ENCODE data around the gene RSBN1. TPM values are rescaled to one million over a fixed set of nuclear protein-coding genes. Genes with fewer than 3 reads are reported as not detected.

Gene RSBN1
- total RNA-seq, 2 donors from 2014 or later, result 16.1 to 23.5 TPM

DNA sequence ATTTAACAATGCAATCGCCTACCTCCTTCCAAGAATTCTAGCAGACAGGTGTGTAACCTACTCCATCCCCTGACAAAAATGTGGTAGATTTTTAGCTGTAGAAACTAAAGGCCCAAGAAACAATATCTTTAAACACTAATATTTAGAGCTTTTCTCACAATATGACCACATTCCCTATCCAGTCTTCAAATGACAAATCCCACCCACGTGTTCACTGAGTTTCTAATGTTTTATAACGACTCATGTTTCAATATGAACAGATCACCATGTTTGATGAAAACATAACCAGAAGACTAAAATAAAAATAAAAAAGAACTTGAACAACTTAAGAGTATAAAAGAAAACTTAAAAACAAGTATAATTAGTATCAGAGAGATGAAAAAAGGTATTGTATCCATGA, 24.6 kb downstream of the RSBN1 start:
- no peak for DNase-seq (ENCODE audit: low spot score)
- Histone ChIP-seq H3K27ac (no peak overlapping the region), H3K4me3 (no peak overlapping the region), H3K36me3 (no peaks in the 10 kb centered on the region), H3K4me1 (ENCODE audit: control insufficient read depth in 1 of 2, low read depth in 2 of 2) (peaks cover 30 to 38% of the 10 kb centered on the region in 2 donors), H3K9me3 (no peaks in the 10 kb centered on the region), H3K27me3 (replicated peaks; ENCODE audit: insufficient read depth) (no peaks in the 10 kb centered on the region)
- TF ChIP-seq, protein P1, sequence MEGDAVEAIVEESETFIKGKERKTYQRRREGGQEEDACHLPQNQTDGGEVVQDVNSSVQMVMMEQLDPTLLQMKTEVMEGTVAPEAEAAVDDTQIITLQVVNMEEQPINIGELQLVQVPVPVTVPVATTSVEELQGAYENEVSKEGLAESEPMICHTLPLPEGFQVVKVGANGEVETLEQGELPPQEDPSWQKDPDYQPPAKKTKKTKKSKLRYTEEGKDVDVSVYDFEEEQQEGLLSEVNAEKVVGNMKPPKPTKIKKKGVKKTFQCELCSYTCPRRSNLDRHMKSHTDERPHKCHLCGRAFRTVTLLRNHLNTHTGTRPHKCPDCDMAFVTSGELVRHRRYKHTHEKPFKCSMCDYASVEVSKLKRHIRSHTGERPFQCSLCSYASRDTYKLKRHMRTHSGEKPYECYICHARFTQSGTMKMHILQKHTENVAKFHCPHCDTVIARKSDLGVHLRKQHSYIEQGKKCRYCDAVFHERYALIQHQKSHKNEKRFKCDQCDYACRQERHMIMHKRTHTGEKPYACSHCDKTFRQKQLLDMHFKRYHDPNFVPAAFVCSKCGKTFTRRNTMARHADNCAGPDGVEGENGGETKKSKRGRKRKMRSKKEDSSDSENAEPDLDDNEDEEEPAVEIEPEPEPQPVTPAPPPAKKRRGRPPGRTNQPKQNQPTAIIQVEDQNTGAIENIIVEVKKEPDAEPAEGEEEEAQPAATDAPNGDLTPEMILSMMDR (IDR thresholded peaks at IDR 0.05), result no peak
- ATAC-seq (ENCODE audit: insufficient number of reproducible peaks, low FRiP score, low read depth), result no peak

DNA sequence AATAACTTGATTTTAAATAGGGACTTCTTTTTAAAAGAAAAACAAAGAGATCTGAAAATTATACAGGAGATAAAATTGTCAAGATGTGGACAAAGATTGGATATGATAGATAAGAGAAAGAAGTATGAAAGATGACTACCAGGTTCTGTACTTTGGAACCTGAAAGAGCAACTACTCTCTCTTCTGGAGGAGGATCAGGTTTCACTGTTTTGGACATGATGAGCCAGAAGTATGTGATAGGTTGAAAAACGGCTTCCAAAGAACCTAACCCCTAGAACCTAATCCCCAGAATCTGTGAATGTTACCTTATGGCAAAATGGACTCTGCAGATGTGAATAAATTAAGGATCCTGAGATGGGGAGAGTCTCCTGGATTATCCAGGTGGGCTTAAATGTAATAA, 26.2 kb downstream of the RSBN1 start:
- no peak overlapping the region for H3K4me3 ChIP-seq
- no peak for ATAC-seq (ENCODE audit: insufficient number of reproducible peaks, low FRiP score, low read depth)
- H3K27ac ChIP-seq, result no peak overlapping the region
- no peaks in the 10 kb centered on the region for H3K27me3 ChIP-seq (replicated peaks; ENCODE audit: insufficient read depth)
- H3K9me3 ChIP-seq, result no peaks in the 10 kb centered on the region
- no peaks in the 10 kb centered on the region for H3K36me3 ChIP-seq
- TF ChIP-seq, protein P1 (IDR thresholded peaks at IDR 0.05), result no peak
- peaks cover 30 to 46% of the 10 kb centered on the region in 2 donors for H3K4me1 ChIP-seq (ENCODE audit: control insufficient read depth in 1 of 2, low read depth in 2 of 2)
- DNase-seq (ENCODE audit: low spot score), result no peak

DNA sequence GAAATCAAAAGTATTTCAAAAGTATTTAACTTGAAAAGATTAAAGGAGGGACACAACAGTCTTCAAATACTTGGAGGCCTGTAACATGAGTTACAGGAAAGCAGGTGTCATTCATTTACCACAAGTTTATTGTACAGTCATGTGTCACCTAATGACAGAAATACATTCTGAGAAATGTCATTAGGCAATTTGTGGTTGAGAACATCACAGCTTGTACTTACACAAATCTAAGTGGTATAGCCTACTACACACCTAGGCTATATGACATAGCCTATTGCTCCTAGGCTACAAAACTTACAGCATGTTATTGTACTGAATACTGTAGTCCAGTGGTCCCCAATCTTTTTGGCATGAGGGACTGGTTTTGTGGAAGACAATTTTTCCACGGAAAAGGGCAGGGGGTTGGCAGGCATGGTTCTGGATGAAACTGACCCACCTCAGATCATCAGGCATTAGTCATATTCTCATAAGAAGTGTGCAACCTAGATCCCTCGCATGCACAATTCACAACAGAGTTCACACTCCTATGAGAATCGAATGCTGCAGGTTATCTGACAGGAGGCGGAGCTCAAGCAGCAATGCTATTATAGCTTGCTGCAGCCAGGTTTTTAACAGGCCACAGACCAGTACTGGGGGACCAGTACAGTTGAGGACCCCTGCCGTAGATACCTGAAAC, 28.0 kb downstream of the RSBN1 start:
- peak overlapping the region in 1 of 2 donors; percentile 31 for H3K27ac ChIP-seq

DNA sequence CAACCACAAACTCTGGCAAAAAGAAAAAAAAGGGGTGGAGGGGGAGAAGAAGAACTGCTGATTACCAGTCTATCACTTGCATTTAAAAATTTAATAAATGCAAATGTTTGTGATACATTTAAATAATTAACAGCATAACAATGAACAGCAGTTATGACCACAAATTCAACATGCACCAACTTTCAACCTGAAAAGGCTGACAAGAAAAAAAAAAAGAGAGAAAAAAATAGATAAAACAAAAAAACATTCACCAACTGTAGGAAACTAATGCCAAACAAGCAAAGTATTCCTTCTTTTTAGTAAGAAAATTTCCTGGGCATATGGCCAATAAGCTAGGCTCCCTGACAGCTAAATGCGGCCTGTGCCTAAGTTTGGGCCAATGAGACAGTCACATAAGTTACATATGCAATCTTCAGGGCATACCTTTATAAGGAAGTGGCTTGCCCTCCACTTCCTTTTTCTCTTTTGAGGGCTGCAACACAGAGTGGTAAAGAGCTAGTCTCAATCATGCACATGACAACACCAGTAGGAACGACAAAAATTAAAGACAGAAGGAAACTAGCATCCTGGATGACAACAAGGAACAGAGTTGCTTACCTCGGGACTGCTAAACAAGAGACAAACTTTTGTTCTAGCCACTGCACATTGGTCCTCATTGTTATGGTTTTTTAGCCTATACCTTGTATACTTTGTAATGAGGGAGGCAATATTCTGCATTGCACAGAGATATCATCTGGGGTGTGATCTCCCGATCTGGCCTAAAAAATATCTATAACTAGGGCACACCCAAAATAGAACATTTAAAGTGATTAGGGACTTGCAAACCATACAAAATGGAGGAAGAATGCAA, 28.8 kb downstream of the RSBN1 start:
- Histone ChIP-seq H3K4me3 (peak overlapping the region; percentile 19), H3K27ac (peak overlapping the region in 1 of 2 donors; percentile 31), H3K27me3 (replicated peaks; ENCODE audit: insufficient read depth) (no peaks in the 10 kb centered on the region), H3K4me1 (ENCODE audit: control insufficient read depth in 1 of 2, low read depth in 2 of 2) (peaks cover 30 to 46% of the 10 kb centered on the region in 2 donors), H3K36me3 (no peaks in the 10 kb centered on the region), H3K9me3 (no peaks in the 10 kb centered on the region)
- DNase-seq (ENCODE audit: low spot score), result no peak
- TF ChIP-seq, protein P1 (IDR thresholded peaks at IDR 0.05), result no peak
- ATAC-seq (ENCODE audit: insufficient number of reproducible peaks, low FRiP score, low read depth), result no peak

More for the DNA sequence above, 28.0 kb downstream of the RSBN1 start:
- ATAC-seq (ENCODE audit: insufficient number of reproducible peaks, low FRiP score, low read depth), result no peak
- H3K36me3 ChIP-seq, result no peaks in the 10 kb centered on the region
- no peak for DNase-seq (ENCODE audit: low spot score)
- H3K4me3 ChIP-seq, result no peak overlapping the region
- H3K9me3 ChIP-seq, result no peaks in the 10 kb centered on the region
- H3K27me3 ChIP-seq (replicated peaks; ENCODE audit: insufficient read depth), result no peaks in the 10 kb centered on the region
- H3K4me1 ChIP-seq (ENCODE audit: control insufficient read depth in 1 of 2, low read depth in 2 of 2), result peaks cover 30 to 46% of the 10 kb centered on the region in 2 donors
- TF ChIP-seq, protein P1 (IDR thresholded peaks at IDR 0.05), result no peak

DNA sequence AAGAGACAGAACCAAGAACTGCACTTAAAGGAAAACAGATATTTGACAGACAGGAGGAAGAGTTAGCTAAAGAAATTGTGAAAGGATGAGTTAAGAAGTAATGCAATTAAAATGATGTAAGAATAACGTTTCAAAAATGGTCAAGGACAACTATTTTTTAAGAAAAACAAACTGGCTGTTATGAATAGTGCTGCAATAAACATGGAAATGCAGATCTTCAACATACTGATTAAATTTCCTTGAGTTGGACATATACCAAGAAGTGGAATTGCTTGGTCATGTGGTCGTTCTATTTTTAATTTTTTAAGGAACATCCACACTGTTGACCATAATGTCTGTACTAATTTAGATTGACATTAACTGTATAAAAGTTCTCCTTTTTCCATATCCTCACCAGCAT, 29.9 kb downstream of the RSBN1 start:
- TF ChIP-seq, protein P1 (IDR thresholded peaks at IDR 0.05), result no peak
- H3K36me3 ChIP-seq, result no peaks in the 10 kb centered on the region
- DNase-seq (ENCODE audit: low spot score) (no peak), ATAC-seq (ENCODE audit: insufficient number of reproducible peaks, low FRiP score, low read depth) (no peak)
- H3K27ac ChIP-seq, result no peak overlapping the region
- H3K4me1 ChIP-seq (ENCODE audit: control insufficient read depth in 1 of 2, low read depth in 2 of 2), result peaks cover 27 to 46% of the 10 kb centered on the region in 2 donors
- no peaks in the 10 kb centered on the region for H3K27me3 ChIP-seq (replicated peaks; ENCODE audit: insufficient read depth)
- no peak overlapping the region for H3K4me3 ChIP-seq
- H3K9me3 ChIP-seq, result no peaks in the 10 kb centered on the region

Measured in thoracic aorta (tissue), 2 donors.